Stromal cell of bone marrow (primary cell): Measurements from ENCODE around the gene TNFAIP8L3.
"Not testable (repeated sequence)": the region's sequence is repeated elsewhere in the genome, so short reads cannot be mapped to it uniquely, and the experiment has no call there.

Source experiments
- DNase-seq: peaks from one replicate; pipeline ENCODE4 v3.0.0-alpha.2; 2012; ENCODE audit warnings: low read depth

Gene TNFAIP8L3

GRCh38 chr15:51094606-51095569 lies at the start of gene TNFAIP8L3:
TSS of gene TNFAIP8L3 (minus strand) at chr15:51094906. CDS start at chr15:51094595, 311 bp downstream.
- DNase-seq: no peak

GRCh38 chr15:51144021-51144532 lies 49.4 kb upstream of the TNFAIP8L3 start:
- peak; percentile 47 for DNase-seq

GRCh38 chr15:51140347-51140746 lies 45.6 kb upstream of the TNFAIP8L3 start:
- DNase-seq: not testable (repeated sequence)

- no peak for DNase-seq
Measured at GRCh38 chr15:51139091-51139490, 44.4 kb upstream of the TNFAIP8L3 start.

GRCh38 chr15:51137880-51138430 lies 43.2 kb upstream of the TNFAIP8L3 start:
- no peak for DNase-seq

- DNase-seq: no peak
Measured at GRCh38 chr15:51137024-51137423, 42.3 kb upstream of the TNFAIP8L3 start.

GRCh38 chr15:51135276-51135675 lies 40.6 kb upstream of the TNFAIP8L3 start:
- DNase-seq: no peak

- no peak for DNase-seq
Measured at GRCh38 chr15:51134416-51135199, 39.9 kb upstream of the TNFAIP8L3 start.

GRCh38 chr15:51133140-51133765 lies 38.5 kb upstream of the TNFAIP8L3 start:
- DNase-seq: no peak

- DNase-seq: peak; percentile 94
Measured at GRCh38 chr15:51132384-51133139, 37.9 kb upstream of the TNFAIP8L3 start.

GRCh38 chr15:51131596-51132290 lies 37.0 kb upstream of the TNFAIP8L3 start:
- DNase-seq: no peak

- no peak for DNase-seq
Measured at GRCh38 chr15:51130344-51130743, 35.6 kb upstream of the TNFAIP8L3 start.

GRCh38 chr15:51129535-51130188 lies 35.0 kb upstream of the TNFAIP8L3 start:
- DNase-seq: no peak

- no peak for DNase-seq
Measured at GRCh38 chr15:51128701-51129100, 34.0 kb upstream of the TNFAIP8L3 start.

- no peak for DNase-seq
Measured at GRCh38 chr15:51126842-51127241, 32.1 kb upstream of the TNFAIP8L3 start.

- not testable (repeated sequence) for DNase-seq
Measured at GRCh38 chr15:51123002-51123401, 28.3 kb upstream of the TNFAIP8L3 start.

- no peak for DNase-seq
Measured at GRCh38 chr15:51121631-51122225, 27.0 kb upstream of the TNFAIP8L3 start.

GRCh38 chr15:51121118-51121517 lies 26.4 kb upstream of the TNFAIP8L3 start:
- DNase-seq: peak; percentile 91

- no peak for DNase-seq
Measured at GRCh38 chr15:51119120-51119519, 24.4 kb upstream of the TNFAIP8L3 start.
